GM21825 (cell line): ENCODE results near the gene MAST3.
A peak's percentile ranks its signal among the peaks of the same experiment; 100 is the strongest.

Source experiments
- ATAC-seq: cut with Tn5 transposase; IDR thresholded peaks from one replicate; pipeline ENCODE4 v1.9.1; 2021; ENCODE audit warnings: mild to moderate bottlenecking, moderate library complexity; ENCODE audit not compliant: unreplicated experiment

MAST3 gene

DNA sequence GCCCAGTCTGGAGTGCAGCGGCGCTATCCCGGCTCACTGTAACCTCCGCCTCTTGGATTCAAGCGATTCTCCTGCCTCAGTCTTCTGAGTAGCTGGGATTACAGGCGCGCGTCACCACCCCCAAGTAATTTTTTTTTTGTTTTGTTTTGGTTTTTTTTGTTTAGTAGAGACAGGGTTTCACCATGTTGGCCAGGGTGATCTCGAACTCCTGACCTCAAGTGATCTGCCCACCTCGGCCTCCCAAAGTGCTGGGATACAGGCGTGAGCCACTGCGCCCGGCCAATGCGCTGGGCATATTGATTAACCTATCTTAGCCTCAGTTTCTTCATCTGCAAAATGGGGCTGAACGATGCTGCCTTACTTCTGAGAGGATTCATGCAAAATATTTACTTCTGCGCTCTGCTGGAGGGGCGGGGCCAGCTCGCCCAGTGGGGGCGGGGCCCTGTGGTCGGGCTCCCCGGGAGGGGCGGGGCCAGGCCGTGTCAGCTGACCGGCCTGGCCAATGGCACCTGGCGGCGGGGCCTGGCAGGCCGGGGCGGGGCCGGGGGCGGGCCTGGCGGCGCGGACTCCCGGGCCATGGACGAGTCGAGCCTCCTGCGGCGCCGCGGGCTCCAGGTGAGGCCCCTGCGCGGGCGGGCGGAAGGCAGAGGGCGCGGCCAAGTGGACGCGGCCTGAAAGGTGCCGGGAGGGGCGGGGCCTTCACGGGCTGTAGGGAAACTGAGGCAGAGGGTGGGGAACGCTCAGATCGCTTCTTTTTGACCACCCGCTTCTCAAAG lies at the start of gene MAST3:
TSS of gene MAST3 (plus strand) at position 562 of the 776 bp plus-strand sequence. CDS start at position 577, 15 bp downstream.
- ATAC-seq: peak; percentile 55

- no peak for ATAC-seq
Observed at GRCh38 chr19:18049385-18049784, 48.2 kb upstream of the MAST3 start.

DNA sequence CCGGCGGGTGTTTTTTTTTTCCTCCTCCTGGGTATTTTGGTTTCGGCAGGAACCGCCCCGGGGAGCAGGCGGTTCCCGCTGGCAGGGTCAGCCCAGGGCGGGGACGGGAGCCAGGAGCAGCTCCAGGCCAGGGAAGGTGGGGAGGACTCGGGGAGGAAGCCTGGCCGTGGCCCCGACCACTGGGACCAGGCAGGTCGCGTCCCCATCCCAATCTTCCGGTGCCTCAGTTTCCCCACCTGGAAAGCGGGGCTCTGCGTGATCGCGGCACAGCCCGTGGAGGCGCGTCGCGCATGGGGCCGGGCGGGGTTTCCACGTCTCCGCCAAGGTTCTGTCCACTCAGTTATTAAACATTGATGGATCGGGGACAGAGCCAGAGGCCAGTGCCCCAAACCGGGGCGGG lies 45.7 kb upstream of the MAST3 start:
- no peak for ATAC-seq

DNA sequence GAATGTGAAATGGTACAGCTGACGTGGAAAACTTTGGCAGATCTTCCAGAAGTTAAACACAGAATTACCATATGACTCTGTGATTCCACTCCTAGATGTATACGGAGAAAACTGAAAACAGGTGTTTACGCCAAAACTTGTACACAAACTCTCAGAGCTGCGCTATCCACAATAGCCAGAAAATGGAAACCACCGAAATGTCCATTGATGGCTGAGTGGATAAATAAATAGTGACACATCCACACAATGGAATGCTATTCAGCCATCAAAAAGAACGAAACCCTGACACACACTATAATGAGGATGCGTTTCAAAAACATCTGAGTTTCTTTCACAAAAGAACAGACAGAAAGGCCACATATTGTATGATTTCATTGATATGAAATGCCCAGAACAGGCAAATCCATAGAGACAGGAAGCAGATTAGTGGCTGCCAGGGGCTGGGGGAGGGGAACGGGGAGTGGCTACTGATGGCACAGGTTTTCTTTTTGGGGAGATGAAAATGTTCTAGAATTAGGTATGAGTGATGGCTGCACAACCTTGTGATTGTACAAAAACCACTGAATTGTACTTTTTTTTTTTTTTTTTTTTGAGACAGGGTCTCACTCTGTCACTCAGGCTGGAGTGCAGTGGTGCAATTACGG lies 43.9 kb upstream of the MAST3 start:
- no peak for ATAC-seq

- no peak for ATAC-seq
Observed at GRCh38 chr19:18055967-18056366, 41.6 kb upstream of the MAST3 start.

- no peak for ATAC-seq
Observed at GRCh38 chr19:18057557-18057956, 40.0 kb upstream of the MAST3 start.

- no peak for ATAC-seq
Observed at GRCh38 chr19:18058208-18059009, 39.2 kb upstream of the MAST3 start.

DNA sequence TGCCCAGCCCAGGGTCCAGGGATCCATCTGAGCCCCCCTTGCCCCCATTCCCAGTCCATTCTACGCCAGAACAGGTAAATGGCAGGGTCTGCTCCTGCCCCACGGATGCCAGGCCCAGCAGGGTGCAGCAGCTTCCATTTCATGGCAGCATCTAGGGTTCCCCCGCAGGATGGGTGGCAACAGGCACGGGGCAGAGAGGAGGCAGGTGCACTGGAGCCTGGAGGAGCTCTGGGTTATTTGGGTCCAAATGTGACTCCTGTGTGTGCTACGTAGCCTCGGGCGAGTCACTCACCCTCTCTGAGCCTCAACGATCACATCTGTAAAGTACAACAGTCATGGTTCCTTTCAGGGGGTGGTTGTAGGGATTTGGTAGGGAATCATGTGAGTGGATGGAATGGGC lies 38.3 kb upstream of the MAST3 start:
- no peak for ATAC-seq

DNA sequence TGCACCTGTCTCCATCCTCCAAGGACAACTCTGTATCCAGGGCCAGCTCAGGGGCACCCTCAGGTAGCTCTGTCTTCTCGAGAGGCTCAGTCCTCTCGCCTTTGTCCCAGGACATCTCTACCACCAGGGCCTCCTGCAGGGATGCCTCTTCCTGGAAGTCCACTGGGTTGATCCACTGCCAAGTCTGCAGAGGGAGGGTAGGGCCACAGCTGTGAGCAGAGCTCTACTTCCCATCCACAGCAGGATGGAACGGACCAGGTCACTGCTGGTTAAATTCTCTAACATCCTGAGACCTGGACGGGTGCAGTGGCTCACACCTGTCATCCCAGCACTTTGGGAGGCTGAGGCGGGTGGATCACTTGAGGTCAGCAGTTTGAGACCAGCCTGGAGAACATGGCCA lies 37.7 kb upstream of the MAST3 start:
- no peak for ATAC-seq

DNA sequence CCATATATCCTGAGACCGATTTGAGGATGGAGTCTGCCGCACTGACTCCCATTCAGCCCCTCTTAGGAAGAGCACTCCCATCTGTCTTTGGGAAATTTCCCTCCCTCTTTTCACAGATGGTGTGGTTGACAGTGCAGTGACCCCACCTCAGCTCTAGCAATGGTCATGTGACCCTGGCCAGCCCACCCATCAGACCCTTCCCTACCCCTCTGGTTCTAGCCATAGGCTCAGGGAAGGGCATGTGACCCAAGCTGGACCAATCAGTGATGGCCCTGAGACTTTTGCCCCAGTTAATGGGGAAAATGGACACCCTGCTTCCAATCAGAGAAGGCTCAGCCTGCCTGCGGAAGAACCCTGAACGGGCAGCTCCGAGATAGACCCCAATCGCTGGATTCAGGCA lies 37.1 kb upstream of the MAST3 start:
- ATAC-seq: no peak

DNA sequence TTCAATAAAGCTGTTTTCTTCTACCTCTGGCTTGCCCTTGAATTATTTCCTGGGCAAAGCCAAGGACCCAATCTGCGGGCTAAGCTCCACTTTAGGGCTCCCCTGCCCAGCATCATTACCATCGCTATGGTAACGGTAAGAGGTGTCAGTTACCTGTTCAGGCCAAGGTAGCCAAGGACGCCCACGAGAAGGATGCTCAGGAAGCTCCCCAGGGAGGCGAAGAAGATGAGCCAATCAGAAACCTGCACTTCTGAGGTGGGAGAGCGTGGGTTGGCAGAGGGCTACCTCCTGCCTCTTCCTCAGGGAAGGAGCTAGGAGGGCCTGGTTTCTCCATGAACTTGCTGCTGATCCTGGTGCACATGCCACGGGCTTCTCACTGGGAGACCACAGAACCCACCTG lies 35.5 kb upstream of the MAST3 start:
- ATAC-seq: no peak

DNA sequence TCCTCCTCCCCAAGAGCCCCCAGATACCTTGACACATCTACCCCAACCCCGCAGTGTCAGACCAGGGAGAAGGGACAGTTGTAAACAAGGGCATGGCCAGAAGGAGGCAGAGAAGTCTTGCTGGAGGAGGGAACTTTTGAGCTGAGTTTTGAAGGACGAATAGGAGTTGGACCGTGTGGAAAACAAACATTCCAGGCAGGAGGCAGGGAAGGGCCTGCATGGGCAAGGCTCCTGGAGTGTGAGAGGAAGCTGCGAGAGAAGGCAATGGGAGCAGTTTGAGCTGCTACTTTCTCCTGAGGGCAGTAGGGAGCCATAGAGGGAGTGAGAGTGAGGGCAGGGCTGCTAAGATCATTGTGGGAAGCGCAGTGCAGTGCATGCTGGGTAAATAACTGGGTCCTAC lies 34.1 kb upstream of the MAST3 start:
- no peak for ATAC-seq

GRCh38 chr19:18065173-18065495 lies 32.4 kb upstream of the MAST3 start:
- no peak for ATAC-seq

DNA sequence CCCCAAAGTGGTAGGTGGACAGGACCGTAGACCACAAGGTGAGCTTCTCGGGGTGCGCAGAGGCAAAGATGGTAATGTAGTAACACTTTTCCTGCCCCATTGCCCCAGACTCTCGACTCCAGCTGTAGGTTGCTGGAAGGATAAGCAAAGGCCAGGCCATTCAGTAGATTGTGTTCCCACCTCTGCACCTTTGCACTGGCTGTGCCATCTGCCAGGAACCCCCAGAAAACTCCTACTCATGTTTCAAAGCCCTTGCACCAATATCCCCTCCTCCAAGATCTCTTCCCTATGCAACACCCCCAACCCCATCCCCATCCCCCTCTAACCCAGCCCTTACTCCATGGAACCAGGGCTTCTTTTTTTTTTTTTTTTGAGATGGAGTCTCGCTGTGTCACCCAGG lies 29.2 kb upstream of the MAST3 start:
- ATAC-seq: no peak

DNA sequence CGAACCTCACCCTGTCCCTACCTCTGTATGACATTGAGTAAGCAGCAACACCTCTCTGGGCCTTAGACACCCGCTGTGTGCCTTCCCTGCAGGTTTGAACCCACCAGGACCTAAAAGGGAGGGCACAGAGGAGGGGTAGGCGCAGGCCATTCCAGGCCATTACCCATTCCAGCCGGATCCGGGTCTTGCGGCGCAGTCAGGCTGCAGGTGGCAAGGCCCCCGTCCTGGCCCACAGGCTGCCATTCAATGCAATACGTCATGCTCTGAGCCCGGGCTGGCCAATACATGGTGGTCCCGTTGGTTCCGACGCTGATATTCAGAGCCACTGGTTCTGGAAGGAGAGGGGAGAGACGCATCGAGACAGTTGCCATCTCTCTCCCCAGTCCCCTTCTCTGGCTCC lies 28.2 kb upstream of the MAST3 start:
- ATAC-seq: no peak

DNA sequence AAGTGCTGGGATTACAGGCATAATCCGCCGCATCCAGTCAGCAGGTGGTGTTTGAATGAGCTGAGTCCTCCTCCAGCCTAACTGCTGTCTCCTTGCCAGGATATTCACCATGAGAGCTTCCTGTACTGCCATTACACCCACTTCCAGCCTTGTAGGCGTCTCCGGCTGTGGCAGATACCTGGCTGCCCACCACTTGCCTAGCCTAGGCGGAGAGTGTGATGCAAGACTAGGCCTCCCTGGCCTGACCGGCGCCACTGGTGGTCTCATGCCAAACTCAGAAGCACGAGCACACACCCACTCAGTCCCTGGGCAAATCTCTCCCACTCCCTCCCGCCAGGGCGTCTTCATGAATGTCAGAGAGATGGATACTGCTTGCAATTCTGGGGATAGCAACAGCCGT lies 27.4 kb upstream of the MAST3 start:
- ATAC-seq: no peak

- no peak for ATAC-seq
Observed at GRCh38 chr19:18072335-18072734, 25.2 kb upstream of the MAST3 start.

- ATAC-seq: no peak
Observed at GRCh38 chr19:18073197-18073596, 24.4 kb upstream of the MAST3 start.

GRCh38 chr19:18074192-18074591 lies 23.4 kb upstream of the MAST3 start:
- ATAC-seq: no peak

- ATAC-seq: no peak
Observed at GRCh38 chr19:18083929-18084684, 13.5 kb upstream of the MAST3 start.
